NAMALWA (cell line): ENCODE results near the gene CCDC9B.

Experiments used
- DNase-seq: peaks from one replicate; pipeline ENCODE4 v3.0.0-alpha.2; 2015; ENCODE audit warnings: low spot score

Gene CCDC9B

DNA sequence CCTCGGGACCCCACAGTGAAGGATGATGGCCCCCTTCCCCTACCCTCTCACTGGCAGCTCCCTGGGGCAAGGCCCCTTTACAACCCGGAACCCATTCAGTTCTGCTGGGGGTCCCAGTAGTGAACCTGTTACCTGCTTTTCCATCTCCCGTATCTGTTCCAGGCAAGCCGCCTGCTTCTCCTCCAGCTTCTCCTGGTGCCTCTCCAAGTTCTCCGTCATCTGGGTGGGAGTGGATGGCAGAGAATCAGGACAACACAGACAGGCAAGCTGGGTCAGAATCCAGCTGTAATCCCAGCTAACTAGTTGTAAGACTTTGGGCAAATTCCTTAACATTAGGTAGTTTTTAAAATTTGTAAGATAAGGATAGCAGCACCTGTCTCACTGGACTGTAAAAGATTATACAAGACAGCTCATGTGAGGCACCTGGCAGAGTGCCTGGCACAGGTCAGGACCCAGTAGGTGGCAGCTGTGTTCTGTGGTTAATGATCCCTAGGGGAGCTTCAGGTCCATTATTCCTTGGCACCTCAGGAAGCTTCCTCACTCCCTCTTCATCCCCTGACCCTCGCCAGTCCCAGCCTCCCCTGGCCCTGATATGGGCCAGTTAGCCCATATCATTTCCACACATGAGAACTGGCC, 51.5 kb downstream of the CCDC9B start:
- no peak for DNase-seq

DNA sequence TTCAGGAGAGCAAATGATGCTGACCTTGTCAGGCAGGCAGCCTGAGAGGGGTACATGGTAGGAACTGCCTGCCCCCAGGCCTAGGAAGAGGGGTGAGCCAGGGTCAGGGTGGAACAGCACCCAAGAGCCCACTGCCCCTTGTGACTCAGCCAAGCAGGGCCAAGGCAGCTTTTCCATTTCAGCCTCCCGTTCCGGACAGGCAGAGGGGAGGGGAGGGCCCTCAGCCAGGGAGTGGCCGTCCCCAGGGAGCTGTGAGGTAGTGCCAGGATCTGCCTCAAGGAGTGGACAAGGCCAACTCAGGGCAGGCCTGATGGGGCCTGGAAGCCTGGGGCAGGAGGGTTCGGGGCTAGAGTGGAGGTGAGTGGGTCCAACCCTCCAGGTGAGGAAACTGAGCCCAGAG, 52.8 kb downstream of the CCDC9B start:
- no peak for DNase-seq

DNA sequence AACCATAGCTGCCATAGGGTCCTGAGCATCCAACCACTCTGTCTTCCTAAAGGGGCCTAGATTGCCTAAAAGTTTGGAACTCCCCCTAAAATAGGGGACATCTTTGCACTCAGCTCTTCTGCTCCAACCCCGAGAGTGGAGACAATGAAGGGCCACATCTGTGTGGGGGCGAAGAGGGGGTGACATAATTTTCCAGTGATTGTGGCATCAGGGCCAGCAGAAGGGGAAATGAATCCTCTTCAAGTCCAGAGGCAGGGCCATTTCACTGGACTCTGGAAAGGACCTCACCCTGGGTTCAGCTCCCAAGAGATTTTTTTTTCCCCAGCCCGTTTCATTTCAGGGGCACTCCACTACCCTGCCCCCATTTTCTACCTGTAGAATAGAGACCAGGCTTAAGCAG, 53.2 kb downstream of the CCDC9B start:
- DNase-seq: no peak

DNA sequence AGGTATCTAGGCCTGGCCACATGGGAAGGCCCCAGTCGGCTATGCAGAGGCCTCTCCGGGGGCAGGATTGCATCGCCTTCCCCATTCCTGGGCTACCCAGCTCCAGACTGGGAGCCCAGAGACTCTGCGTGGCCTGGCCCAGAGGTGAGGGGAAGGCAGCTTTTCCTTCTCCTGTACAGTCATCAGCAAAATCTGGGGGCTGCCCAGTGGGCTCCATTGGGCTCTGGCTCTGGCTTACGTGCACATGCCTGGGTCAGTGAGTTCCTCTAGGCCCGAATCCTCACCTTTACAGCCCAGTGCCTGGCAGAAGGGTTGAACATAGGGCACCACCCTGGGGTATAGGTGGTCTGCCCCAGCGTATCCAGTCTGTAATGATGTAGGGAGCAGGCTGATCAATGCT, 53.9 kb downstream of the CCDC9B start:
- DNase-seq: no peak

DNA sequence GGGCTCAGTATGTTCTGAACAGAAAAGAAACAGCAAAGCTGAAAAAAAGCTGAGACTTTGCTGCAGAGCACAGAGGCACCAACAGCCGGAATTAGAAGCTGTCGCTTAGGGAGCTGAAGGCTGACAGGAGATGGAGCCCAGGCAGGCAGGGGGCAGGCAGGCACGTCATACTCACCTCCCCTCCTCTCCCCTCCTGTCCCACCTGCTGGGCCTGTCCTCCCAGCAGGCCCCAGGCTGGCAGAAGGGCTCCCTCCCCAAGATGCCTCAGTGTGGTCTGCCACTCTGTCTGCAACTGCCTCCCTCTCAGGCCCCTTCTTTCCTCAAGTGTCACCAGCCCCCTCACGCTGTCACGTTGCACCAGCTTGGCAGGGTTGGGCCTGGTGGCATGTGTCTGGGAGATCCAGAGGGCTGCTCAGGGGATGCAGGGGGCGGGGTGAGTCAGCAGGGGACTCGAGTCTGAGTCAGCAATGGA, 54.6 kb downstream of the CCDC9B start:
- DNase-seq: no peak

DNA sequence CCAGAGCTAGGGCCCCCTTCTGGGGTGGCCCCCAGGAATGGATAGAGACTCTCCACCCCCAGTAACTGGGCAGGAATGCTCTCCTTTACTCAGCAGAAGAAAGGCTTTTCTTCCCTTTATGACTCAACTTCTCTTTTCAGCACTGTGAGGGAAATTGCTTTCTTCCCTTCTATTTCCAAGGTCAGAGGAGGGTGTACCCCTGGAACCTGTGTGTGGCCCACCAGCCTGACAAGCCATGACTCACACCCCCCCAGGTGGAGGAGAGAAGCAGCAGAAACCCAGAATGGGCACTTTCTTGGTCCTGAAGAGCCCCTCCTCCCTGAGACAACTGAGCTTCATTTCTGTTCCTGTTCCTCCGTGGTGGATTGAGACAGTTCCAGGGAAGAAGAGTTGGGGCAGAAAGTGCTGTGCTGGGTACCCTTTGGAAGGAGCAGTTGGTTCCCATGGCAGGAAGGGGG, 55.2 kb downstream of the CCDC9B start:
- no peak for DNase-seq

DNA sequence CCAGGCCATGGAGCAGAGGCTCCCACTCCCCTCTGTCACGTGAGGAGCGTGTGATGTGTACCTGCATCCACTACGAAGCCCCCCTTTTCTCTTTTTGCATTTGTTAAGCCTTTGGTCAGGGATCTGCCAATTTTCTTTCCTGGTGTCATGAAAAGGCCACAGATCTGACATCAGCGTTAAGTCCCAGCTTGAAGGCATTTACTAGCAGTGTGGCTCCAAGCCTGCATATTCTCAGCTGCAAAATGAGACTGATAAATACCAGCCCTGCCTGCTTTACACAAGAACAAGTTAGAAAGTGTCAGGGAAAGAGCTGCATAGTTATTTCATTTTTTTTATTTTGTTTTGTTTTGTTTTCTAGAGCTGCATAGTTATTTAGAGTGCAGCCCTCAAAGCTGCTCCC, 55.6 kb downstream of the CCDC9B start:
- no peak for DNase-seq

DNA sequence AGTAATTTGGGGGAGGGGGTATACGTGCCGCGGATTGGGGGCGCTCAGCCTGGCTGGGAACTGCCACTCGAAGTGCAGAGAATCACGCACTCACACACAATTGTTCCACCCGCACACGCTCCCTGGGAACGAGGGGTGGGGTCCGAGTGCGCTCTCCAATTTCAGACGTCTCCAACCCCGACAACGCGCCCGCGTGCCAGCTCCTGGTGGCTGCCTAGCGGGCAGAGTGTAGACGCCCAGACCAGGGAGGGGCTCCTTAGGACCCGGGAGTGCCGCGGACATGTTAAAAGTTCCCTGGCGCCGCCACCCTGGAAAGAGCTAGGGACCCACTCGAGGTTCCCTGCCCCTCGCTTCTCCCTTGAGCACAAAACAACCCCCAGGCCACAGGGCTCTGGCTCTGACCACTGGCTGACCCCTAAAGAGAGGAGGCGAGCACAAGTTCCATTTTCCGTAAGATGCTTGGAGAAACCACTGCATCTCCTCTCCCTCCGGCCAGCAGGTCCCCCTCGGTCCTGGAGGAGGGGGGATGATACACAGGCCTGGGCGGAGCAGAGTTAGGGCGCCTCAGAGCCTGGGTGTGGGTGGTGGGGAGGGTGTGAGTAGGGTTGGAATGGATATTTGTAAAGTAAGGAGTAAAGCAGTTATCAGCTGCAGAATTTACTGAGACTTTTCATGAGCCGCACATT, 57.0 kb downstream of the CCDC9B start:
- no peak for DNase-seq

DNA sequence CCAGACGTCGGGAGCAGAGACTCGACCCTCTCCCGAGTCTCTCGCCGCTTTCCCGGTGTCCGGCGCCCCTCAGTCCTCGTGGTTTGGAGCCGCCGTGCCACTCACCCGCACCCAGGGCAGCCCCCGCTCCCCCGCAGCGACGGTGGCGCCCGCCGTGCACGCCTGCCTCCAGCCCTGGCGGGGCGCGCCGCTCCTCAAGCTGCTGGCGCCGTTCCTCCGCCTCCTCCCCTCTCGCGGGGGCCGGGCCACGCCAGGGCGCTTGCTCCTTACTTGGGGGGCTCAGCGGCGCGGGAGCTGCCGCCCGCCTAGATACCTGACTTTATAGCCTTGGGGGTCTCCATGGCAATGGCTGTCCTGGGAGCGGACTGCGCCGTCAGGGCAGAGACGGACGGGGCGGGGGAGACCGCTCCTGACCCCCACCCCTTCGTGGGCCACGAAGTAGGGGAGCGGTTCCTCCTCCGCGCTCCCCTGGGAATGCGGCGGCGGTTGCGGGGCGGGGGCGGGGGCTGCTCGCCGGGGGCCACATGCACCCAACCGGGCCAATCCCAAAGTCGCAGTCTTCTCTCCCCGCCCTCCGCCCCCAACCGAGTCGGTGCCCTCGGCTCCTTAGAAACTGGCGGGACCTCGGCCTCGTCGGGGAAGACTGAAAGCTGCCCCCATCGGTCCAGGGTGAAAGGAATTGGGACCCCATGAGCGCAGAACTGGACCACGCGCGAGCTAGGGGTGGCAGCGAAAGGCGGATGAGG, 57.7 kb downstream of the CCDC9B start, which contains the start of gene ANKRD63:
TSS of gene ANKRD63 (minus strand) at position 196 of the 746 bp plus-strand sequence. CDS start 478 bp downstream, outside the sequence.
- no peak for DNase-seq

DNA sequence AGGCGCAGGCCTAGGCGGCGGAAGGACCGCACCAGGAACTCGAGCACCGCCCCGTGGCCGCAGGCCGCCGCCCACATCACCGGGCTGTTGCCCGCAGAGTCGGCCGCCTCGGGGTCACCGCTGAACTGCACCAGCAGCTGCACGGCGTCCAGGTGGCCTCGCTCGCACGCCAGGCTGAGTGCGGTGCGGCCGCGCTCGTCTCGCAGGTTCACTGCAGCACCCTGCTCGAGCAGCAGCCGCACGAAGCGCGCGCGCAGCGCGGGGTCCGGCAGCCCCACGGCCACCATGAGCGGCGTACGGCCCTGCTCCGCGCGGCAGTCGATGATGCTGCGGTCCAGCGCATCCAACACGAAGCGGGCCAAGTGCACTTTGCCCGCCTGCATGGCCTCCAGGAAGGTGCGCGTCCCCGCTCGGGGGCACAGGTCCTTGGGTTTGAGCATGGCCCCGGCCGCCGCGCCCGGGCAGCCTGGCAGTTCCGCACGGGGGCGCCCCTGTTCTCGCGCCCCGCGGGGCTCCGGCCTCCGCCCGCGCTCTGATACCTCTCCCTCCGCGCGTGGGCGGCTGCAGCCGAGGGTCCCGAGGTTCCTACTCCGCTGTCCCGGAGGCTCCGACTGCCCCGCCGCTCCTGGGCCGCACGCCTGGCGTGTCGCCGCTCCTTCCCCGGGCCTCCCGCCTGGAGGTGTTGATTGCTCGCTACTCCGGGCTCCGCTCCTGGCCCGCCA, 58.4 kb downstream of the CCDC9B start:
- DNase-seq: no peak

DNA sequence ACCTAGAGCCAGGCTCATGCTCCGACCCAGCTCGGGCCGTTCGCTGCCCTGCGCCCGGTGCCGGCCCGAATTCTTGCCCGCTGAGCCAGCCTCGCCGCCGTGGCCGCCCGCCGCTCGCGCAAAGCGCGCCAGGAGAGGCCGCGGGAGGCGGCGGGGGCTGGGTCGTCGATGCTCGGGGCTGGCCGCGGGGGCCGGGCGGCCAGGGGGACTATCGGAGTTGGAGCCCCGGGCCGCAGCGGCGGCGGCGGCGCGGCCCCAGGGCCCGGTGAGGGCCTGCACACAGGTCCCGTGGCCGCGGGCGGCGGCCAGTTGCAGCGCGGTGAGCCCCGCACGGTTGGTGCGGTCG, 59.0 kb downstream of the CCDC9B start:
- DNase-seq: no peak
